ENCODE results near the gene ITPR1.

- TF ChIP-seq CTCF (IDR thresholded peaks at IDR 0.05) (no peak), POLR2AphosphoS5 (IDR thresholded peaks at IDR 0.05; ENCODE audit: low read depth, low read length) (no peak), REST (IDR thresholded peaks at IDR 0.05; ENCODE audit: insufficient read depth in 1 of 2, low read depth in 2 of 2, low read length in 1 of 2) (no peak), TCF7L2 (IDR thresholded peaks at IDR 0.05; ENCODE audit: low read depth, low read length) (no peak), SIN3A (IDR thresholded peaks at IDR 0.05; ENCODE audit: borderline replicate concordance, insufficient read depth, low read depth, low read length) (no peak)
Observed at GRCh38 chr3:4517093-4517492, 23.9 kb downstream of the ITPR1 start.

Measured in Panc1 (cell line).